ENCODE results near the gene PDZD11. TPM values are rescaled to one million over a fixed set of nuclear protein-coding genes. Genes with fewer than 3 reads are reported as not detected.
"Not testable (repeated sequence)": the region's sequence is repeated elsewhere in the genome, so short reads cannot be mapped to it uniquely, and the experiment has no call there.

Gene PDZD11, protein sequence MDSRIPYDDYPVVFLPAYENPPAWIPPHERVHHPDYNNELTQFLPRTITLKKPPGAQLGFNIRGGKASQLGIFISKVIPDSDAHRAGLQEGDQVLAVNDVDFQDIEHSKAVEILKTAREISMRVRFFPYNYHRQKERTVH
- total RNA-seq (2014; rRNA removed; shearing (Covaris generic)) = 84.9 and 146 TPM in 2 replicates

DNA sequence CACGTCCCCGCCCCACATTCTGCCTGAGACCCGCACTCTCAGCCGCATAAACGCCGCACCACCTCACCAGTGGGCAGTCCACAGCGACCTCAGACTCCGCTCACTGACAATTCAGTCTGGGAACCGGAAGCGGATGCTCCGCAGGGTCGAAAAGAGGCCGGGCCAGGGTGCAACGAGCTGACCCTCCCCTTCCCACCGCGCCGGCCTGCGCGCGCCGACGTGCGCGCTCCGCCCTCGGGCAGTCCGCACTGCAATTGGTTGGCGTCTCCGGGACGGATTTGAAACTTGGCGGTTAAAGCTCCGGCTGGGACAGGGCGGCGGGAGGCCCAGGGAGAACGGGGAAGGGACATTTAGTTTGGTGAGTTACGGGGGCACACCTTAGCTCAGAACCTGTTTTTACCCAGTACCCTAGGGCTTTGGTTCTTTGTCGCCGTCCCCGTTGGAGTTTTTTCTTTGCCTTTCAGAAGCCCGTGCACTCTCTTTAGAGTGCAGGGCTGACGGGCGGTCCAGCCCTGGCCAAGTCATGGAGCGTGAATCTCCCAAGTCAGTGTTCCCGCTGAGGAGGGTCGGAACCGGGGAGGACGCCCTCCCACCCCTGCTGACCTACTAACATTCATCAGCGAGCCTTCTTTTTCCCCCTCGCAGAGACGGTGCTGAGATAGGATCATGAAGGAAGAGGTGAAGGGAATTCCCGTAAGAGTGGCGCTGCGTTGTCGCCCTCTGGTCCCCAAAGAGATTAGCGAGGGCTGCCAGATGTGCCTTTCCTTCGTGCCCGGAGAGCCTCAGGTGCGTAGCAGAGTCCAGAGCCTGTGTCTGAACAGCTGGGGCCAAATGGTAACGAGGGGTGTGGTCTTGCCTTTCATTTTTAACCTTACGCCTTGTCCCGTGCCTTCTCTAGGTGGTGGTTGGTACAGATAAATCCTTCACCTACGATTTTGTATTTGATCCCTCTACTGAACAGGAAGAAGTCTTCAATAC lies at the start of gene PDZD11, which contains the start of gene KIF4A:
Gene PDZD11, minus strand, starts transcription at position 135 of the 978 bp plus-strand sequence. CDS start 586 bp downstream, outside the sequence.
Gene KIF4A, plus strand, starts transcription at position 312 of the 978 bp plus-strand sequence. Its CDS starts 355 bp downstream, at position 667.
- DNase-seq (ENCODE audit: low spot score) = peak; percentile 76

DNA sequence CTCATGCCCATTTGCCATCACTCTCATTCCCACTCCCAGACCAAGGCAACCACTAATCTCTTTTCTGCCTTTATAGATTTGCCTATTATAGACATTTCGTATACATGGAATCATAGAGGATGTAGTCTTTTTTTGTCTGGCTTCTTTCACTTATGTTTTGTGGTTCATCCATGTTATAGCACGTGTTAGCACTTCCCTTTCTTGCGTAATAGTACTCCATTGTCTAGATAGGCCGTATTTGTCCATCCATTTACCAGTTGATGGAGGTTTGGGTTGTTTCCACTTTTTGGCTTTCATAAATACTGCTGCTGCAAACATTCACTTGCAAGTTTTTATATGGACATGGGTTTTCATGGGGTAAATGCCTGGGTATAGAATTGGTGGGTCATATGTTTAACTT lies 48.6 kb upstream of the PDZD11 start:
- no peak for DNase-seq (ENCODE audit: low spot score)

DNA sequence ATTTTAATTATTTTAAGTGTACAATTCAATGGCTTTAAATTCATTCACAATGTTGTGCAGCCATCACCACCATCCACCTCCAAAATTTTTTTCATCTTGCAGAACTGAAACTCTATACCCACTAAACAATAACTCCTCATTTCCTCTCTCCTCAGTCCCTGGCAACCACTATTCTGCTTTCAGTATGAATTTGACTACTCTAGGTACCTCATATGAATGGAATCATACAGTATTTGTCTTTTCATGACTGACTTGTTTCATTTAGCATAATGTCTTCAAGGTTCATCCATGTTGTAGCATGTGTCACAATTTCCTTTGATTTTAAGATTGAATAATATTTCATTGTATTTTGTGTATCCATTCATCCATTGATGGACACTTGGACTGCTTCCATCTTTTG lies 47.0 kb upstream of the PDZD11 start:
- no peak for DNase-seq (ENCODE audit: low spot score)

DNA sequence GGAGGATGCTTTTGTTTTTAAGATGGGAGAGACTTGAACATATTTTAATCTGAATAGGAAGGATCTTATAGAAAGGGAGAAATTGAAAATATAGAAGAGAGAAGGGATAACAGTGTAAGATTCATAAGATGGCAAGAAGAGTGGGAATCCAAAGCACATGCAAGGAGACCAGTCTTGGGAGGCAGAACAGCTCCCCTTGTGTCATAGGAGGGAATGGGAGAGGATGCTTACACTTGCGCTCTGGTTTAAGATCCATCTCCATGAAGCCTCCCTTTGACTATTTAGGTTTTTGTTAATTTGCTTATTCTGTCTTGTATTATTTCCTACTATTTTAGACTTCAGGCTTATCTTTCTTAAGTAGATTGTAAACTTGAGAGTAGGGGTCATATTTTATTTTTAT lies 42.9 kb upstream of the PDZD11 start:
- no peak for DNase-seq (ENCODE audit: low spot score)

DNA sequence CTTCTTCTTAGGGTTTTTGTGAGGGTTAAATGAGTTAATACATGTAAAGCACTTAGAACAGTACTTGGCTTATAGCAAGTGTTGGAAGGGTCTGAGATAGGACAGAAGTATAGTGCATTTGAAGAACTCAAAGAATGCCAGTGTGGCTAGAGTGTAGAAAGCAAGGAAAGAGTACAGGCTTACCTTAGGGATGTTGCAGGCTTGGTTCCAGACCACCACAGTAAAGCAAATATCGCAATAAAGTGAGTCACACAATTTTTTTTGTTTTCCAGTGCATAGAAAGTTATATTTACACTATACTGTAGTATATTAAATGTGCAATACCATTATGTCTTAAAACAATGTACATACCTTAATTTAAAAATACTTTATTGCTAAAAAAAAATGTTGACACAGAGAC lies 41.4 kb upstream of the PDZD11 start:
- DNase-seq (ENCODE audit: low spot score) = no peak

DNA sequence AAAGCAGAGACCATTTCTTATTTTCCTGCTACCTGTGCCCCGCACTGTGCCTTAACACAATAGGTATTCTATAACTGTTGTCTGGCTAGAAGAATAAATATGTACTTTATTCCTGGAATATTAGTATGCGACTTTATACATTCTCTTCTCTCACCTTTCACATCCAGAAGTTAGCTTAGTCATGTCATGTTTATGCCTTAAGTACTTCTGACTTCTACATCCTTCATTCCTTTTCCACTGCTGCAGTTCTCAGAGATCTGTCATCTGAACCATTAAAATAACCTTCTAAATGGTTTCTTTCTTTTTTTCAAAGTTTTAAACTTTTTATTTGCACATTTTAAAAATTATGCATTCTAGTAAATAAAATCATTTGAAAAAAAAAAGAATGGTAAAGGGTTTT lies 34.6 kb upstream of the PDZD11 start:
- no peak for DNase-seq (ENCODE audit: low spot score)

DNA sequence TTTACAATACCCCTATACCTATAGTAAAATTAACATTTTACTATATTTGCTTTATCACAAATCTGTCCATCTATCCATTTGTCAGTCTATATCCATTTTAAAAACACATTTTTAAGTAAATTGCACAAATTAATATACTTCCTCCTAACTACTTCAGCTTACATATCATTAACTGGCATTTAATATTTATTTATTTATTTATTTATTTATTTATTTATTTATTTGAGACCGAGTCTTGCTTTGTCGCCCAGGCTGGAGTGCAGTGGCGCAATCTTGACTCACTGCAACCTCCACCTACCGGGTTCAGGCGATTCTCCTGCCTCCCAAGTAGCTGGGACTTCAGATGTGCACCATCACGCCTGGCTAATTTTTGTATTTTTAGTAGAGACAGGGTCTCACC lies 33.9 kb upstream of the PDZD11 start:
- not testable (repeated sequence) for DNase-seq (ENCODE audit: low spot score)

DNA sequence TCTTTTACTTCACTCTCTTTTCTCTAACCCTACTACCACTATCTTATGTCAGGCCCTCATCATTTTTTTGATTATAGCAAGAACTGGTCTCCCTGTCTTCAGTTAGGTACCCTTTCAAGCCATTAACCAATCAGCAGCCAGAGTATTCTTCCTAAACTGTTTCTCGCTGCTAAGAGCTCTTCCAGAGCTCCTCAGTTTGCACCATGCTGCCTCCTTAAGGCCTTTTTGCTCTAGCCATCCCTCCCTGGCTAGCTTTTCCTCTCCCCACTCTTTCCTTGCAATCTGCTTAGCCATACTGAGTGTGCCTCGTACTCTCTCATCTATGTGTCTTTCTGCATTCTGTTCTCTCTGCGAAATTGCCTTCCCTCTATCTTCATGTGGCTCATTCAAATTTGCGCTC lies 33.1 kb upstream of the PDZD11 start:
- no peak for DNase-seq (ENCODE audit: low spot score)

DNA sequence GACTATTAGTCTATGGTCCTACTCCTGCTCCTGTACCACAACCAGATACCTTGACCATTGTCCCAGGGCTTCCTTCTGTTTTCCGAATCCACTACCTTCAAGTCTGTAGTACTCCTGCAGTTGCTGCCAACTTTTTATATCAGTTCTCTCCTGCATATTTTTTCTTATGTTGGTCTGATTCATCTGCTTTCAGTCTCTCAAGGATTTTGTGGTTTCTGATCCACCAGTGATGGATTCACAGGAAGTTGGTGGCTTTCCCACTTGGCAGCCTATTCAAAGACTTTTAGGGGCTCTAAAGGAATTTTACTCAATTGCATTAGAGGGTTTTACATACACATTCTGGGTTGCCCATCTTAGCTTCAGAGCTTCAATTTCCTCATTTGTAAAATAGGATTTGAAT lies 23.8 kb upstream of the PDZD11 start:
- DNase-seq (ENCODE audit: low spot score) = no peak

DNA sequence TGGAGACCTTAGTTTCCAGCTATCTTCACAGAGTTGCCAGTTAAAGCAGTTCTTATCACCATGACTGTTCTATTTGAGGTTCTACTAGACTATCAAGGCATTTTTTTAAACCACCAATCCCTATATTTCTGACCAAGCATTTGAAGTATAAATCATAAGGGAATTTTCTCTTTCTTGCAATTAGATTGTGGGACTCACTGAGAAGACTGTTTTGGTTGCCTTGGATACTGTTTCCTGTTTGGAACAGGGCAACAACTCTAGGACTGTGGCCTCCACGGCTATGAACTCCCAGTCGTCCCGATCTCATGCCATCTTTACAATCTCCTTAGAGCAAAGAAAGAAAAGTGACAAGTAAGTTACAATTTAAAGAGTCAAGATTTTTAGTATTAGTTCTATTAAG lies 12.0 kb upstream of the PDZD11 start:
- no peak for DNase-seq (ENCODE audit: low spot score)

DNA sequence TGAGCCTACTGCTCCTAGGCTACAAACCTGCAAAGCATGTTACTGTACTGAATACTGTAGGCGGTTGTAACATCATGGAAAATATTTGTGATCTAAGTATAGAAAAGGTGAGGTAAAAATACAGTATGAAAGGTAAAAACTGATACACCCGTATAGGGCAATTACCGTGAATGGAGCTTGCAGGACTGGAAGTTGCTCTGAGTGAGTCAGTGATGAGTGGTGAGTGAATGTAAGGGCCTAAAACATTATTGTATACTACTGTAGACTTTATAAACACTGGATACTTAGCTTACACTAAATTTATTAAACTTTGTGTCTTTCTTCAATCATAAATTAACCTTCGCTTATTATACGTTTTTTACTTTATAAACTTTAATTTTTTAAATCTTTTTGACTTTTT lies 3.9 kb upstream of the PDZD11 start:
- no peak for DNase-seq (ENCODE audit: low spot score)

DNA sequence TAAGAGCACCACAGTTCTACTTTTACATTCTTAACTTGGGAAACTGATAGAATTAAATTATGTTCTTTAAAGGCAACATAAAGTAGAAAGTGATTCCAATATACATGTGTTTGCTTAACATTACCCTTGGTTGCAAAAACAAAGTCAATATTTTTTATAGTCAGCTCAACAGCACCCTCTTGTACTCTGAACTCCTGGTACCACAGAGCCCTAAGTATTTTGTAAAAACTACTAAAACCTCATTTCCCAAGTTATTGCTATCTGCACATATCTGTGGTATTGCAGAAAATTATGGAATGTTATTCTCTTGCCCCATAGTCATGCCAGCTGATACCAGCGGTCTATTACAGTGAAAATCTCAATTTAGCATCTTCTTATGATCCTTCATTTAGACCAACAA lies 3.1 kb upstream of the PDZD11 start:
- DNase-seq (ENCODE audit: low spot score) = no peak

DNA sequence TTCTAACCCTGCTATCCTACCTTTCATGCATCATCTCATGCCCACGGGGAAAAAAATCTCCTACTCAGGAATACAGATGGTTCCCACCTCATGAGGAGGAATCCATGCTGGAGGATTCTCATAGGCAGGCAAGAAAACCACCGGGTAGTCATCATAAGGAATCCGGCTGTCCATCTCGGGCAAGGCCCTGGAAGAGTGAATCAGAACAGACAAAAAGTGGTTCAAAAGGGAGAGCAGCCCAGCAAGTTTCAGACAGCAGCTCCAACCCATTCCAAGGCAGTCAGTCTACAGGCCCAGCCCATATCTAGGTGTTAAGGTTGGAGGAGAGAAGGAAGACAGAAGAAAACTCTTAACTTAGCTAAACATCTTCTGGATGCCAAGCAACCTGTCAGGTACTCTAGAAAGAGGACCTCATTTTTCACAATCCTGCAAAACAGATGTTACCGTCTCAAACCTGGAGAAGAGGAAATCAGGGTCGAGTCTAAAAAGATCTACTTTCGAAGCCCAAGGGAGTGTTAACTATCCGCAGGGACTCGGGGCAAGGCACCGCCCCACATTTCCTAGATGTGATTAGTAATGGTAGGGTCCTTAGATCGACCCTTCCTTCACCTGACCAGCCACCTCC lies 447 bp downstream of the PDZD11 start:
- no peak for DNase-seq (ENCODE audit: low spot score)

DNA sequence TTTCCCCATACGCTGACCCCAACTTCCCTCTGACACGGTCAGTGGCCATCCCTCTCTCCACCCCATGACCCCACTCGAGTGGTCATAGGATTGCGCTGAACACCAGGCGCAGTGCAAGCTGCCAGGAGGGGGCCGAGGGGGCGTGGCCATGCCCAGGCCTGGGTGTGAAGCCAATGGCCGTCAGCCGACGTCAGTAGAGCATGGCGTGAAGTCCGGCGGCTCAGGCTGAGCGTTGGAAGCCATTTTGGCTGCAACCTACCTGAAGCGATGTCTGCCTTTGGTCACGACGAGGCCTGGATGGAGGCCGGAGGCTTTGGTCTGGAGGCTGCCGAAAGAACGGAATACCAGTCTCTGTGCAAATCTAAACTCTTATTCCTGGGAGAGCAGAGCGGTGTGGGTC lies 7.8 kb downstream of the PDZD11 start, which contains the start of gene RAB41:
Gene RAB41, plus strand, starts transcription at position 222 of the 400 bp plus-strand sequence. Its CDS starts 46 bp downstream, at position 268.
- no peak for DNase-seq (ENCODE audit: low spot score)

DNA sequence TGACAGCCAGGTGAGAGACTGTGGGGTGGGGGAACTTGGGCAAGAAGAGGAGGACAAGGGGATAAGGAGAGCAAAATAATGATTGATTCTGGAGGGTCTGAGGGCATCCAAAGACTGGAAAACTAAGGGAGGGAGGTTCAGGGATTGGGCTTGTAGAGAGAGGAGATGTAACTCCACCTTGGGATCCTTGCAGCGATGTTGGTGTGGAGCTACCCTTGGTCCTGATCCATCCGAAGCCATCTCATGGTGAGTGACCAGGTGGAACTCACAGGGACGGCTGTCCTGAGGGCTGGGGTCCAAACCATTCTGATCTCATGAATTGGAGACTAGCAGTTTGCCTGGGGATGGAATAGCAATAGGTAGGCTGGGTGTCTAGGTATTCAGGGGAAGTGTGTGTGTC lies 9.2 kb downstream of the PDZD11 start:
- DNase-seq (ENCODE audit: low spot score) = no peak

DNA sequence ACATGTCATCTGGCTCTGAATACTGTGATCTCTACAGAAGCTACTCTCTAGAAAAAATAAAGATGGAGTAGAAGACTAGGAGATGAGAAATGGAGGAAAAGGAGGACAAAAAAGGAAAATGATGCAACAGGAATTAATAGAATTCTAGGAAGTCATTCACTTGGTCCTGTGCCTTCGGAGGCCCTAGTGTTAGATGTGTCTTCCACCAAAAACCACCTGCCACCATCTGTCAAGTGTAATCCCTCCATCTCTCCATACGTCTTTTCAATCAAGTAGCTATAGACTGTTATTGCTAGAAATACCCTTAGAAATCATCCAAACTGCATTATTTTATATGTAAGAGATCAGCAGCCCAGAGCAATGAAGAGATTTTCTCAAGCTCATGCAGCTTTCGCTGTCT lies 10.6 kb downstream of the PDZD11 start:
- no peak for DNase-seq (ENCODE audit: low spot score)

DNA sequence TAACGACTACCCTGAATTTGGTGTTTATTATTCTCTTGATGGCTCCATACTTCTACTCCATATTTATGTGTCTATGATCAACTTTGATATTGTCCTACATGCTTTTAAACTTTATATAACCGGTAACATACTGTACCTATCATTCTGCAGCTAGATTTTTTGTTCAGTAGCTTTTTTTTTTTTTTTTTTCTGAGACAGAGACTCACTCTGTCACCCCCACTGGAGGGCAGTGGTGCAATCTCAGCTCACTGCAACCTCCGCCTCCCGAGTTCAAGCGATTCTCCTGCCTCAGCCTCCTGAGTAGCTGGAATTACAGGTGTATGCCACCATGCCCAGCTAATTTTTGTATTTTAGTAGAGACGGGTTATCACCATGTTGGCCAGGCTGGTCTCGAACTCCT lies 15.7 kb downstream of the PDZD11 start:
- not testable (repeated sequence) for DNase-seq (ENCODE audit: low spot score)

DNA sequence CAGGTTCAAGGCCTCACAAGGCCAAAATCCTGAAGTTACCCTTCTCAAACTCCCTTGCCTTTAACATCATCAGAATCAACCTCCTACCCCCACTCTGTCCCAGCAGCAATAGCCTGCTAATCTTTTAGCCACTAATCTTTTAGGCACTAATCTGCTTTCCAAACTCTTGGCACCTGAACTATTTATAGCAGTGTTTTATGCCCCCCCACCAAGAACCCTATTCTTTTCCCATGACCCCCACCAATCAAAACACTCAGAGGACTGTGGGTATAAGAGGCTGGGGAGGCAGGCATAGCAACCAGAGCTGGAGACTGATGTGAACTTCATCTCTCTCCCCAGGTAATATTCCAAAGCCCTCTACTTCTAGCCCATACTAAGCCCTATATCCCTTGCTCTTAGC lies 21.7 kb downstream of the PDZD11 start, which contains the start of gene ARR3:
Gene ARR3, plus strand, starts transcription at position 301 of the 400 bp plus-strand sequence. CDS start 1,052 bp downstream, outside the sequence.
- DNase-seq (ENCODE audit: low spot score) = no peak

DNA sequence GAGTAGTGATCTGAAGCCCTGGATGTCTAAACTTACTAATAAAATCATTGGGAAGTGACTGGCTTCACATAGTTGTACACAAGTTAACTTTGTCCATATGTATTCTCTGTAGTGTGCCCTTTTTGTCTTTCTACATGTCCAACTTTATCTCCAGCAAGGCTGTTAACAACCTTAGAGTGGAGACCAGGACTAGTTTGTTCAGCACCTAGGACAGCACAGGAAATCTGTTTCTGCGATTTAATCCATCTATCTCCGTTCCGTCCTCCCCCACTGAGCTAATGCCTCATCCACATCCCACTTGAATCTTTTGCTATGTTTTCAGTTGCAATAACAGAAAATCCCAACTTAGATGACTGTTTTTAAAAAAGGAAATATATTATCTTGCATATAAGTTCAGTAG lies 24.9 kb downstream of the PDZD11 start:
- no peak for DNase-seq (ENCODE audit: low spot score)

DNA sequence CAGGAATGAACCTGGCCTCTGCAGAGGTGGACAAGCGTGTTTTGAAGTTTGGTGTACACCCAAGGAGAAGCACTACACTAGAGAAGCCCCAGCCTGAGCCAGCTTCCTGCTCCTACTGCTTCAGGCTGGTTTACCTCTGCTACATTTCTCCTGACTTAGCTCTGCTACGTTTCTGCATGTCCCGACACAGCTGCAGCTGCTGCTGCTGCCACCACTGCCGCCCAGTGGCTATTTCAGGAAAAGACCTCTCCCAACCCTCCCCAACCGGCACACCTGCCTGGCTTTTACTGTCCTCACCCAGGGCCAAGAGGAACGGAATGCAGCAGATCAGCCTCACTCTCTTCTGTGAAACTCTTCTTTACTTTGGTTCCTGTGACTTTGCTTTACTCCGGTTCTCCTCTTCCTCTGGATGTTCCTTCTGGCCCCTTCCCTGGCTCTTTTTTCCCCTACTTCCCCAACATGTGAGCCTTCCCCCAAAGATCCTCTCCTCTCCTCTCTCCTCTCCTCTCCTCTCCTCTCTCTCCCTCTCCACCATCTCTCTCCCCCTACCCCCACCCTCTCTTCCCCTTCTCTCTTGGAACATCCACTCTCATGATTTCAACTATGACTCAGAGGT lies 26.7 kb downstream of the PDZD11 start:
- peak; percentile 45 for DNase-seq (ENCODE audit: low spot score)

DNA sequence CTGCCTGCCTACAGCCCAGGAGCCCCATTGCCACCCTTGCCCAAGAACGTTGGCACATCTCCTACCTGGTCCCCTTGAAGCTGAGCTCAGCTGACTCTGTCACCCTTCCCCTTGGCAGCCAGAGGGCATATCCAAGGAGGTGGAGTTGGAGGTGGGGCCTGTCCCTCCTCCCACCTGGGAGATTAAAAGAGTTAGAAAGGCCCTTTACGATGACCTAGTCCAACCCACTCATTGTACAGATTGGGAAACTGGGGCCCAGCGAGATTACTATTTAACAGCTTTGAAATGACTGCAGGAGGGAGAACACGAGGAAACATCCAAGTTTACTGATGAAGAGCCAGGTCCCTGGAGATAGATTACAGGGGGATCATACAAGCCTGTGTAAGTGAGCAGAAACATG lies 29.6 kb downstream of the PDZD11 start, which contains the start of gene P2RY4:
Gene P2RY4, minus strand, starts transcription at position 101 of the 400 bp plus-strand sequence. CDS start 580 bp downstream, outside the sequence.
- DNase-seq (ENCODE audit: low spot score) = no peak

Measured in H4 (cell line).